Measurements from ENCODE around the gene PAXIP1.

PAXIP1 gene

GRCh38 chr7:154996101-154996500, 6.8 kb downstream of the PAXIP1 start:
- no peak for DNase-seq

- DNase-seq, result no peak
Observed at GRCh38 chr7:154994996-154995395, 7.9 kb downstream of the PAXIP1 start.

GRCh38 chr7:154990964-154991540, 11.9 kb downstream of the PAXIP1 start:
- DNase-seq, result no peak

- no peak for DNase-seq
Observed at GRCh38 chr7:154987571-154987970, 15.4 kb downstream of the PAXIP1 start.

- DNase-seq, result no peak
Observed at GRCh38 chr7:154986200-154986945, 16.6 kb downstream of the PAXIP1 start.

GRCh38 chr7:154985230-154985629, 17.7 kb downstream of the PAXIP1 start:
- DNase-seq, result no peak

- DNase-seq, result no peak
Observed at GRCh38 chr7:154984601-154985188, 18.2 kb downstream of the PAXIP1 start.

- DNase-seq, result no peak
Observed at GRCh38 chr7:154978017-154978416, 24.9 kb downstream of the PAXIP1 start.

GRCh38 chr7:154977250-154977649, 25.7 kb downstream of the PAXIP1 start:
- DNase-seq, result no peak

- no peak for DNase-seq
Observed at GRCh38 chr7:154976844-154977243, 26.1 kb downstream of the PAXIP1 start.

GRCh38 chr7:154975984-154976383, 26.9 kb downstream of the PAXIP1 start:
- DNase-seq, result no peak

- no peak for DNase-seq
Observed at GRCh38 chr7:154973381-154973780, 29.5 kb downstream of the PAXIP1 start.

GRCh38 chr7:154968336-154969001, 34.5 kb downstream of the PAXIP1 start:
- no peak for DNase-seq

GRCh38 chr7:154967401-154967955, 35.4 kb downstream of the PAXIP1 start:
- no peak for DNase-seq

- no peak for DNase-seq
Observed at GRCh38 chr7:154965014-154965413, 37.9 kb downstream of the PAXIP1 start.

- DNase-seq, result no peak
Observed at GRCh38 chr7:154960063-154960790, 42.7 kb downstream of the PAXIP1 start.

GRCh38 chr7:154956427-154956826, 46.5 kb downstream of the PAXIP1 start:
- DNase-seq, result no peak

GRCh38 chr7:154953006-154953684, 49.8 kb downstream of the PAXIP1 start:
- DNase-seq, result no peak

- no peak for DNase-seq
Observed at GRCh38 chr7:154950960-154951359, 52.0 kb downstream of the PAXIP1 start.

GRCh38 chr7:154947604-154948003, 55.3 kb downstream of the PAXIP1 start:
- DNase-seq, result no peak

- no peak for DNase-seq
Observed at GRCh38 chr7:154946166-154946565, 56.8 kb downstream of the PAXIP1 start.

GRCh38 chr7:154943906-154944305, 59.0 kb downstream of the PAXIP1 start:
- no peak for DNase-seq
